Measurements from ENCODE around the gene LCN15.
"Not testable (repeated sequence)": the region's sequence is repeated elsewhere in the genome, so short reads cannot be mapped to it uniquely, and the experiment has no call there.

DNA sequence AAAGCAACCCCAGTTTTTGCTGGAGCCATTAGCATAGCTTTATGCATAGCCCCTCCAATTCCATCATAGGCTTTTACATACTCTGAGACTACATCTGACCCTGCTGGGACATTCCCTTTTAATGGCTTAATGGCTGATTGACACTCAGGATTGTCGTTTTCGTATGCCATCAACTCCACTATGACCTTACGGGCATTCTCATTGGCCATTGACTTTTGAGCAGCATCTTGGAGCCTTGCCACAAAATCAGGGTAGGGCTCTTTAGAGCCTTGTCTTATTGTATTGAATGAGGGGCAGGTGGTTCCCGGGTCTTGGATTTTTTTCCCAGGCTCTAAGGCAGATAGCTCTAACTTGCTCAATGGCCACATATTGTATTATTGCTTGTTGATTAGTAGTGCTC, 22.7 kb upstream of the LCN15 start:
- TF ChIP-seq, protein P1, sequence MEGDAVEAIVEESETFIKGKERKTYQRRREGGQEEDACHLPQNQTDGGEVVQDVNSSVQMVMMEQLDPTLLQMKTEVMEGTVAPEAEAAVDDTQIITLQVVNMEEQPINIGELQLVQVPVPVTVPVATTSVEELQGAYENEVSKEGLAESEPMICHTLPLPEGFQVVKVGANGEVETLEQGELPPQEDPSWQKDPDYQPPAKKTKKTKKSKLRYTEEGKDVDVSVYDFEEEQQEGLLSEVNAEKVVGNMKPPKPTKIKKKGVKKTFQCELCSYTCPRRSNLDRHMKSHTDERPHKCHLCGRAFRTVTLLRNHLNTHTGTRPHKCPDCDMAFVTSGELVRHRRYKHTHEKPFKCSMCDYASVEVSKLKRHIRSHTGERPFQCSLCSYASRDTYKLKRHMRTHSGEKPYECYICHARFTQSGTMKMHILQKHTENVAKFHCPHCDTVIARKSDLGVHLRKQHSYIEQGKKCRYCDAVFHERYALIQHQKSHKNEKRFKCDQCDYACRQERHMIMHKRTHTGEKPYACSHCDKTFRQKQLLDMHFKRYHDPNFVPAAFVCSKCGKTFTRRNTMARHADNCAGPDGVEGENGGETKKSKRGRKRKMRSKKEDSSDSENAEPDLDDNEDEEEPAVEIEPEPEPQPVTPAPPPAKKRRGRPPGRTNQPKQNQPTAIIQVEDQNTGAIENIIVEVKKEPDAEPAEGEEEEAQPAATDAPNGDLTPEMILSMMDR (IDR thresholded peaks at IDR 0.05; ENCODE audit: low read depth, low read length) = not testable (repeated sequence)
- TF ChIP-seq EZH2phosphoT487 (IDR thresholded peaks at IDR 0.05; ENCODE audit: low read depth) = not testable (repeated sequence)

Data from OCI-LY3 (cell line).